ENCODE measurements around the gene FADD.

Gene FADD

DNA sequence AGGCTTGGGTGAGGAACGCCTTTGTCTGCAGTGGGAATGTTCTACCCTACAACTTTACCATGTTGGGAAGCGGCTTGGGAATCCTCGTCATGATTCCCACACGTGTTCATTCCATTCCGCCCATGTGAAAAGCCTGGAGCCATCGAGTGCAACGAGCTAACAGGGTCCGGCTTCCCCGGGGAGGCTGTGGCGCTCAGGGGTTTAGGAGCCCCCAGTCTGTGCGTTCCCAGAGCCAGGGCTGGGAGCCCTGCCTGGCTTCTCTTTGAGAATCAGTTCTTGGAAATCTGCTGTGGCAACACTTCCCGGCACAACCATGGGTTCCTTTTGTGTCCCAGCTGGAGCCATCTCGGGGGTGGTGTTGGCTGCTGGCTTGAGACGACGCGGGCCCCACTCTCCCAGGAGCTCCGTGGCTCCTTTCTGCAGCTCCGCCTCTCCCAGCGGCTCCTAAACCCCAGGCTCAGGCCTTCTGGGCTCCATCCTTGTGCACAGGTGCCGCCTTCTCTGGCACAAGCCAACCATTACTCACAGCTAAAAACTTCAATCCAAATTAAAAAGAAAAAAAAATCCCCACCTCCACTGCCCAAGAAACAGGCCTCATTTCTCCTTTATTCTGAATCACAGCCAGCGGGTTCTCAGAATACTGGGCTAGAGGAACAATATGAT, 48.7 kb downstream of the FADD start:
- TF ChIP-seq, protein P1, sequence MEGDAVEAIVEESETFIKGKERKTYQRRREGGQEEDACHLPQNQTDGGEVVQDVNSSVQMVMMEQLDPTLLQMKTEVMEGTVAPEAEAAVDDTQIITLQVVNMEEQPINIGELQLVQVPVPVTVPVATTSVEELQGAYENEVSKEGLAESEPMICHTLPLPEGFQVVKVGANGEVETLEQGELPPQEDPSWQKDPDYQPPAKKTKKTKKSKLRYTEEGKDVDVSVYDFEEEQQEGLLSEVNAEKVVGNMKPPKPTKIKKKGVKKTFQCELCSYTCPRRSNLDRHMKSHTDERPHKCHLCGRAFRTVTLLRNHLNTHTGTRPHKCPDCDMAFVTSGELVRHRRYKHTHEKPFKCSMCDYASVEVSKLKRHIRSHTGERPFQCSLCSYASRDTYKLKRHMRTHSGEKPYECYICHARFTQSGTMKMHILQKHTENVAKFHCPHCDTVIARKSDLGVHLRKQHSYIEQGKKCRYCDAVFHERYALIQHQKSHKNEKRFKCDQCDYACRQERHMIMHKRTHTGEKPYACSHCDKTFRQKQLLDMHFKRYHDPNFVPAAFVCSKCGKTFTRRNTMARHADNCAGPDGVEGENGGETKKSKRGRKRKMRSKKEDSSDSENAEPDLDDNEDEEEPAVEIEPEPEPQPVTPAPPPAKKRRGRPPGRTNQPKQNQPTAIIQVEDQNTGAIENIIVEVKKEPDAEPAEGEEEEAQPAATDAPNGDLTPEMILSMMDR (IDR thresholded peaks at IDR 0.05; ENCODE audit: low read depth, low read length) = no peak
- no peak overlapping the region for H3K4me3 ChIP-seq (ENCODE audit: low read depth, low read length)

GRCh38 chr11:70252844-70253243, 49.7 kb downstream of the FADD start:
- TF ChIP-seq, protein P1 (IDR thresholded peaks at IDR 0.05; ENCODE audit: low read depth, low read length) = no peak
- H3K4me3 ChIP-seq (ENCODE audit: low read depth, low read length) = no peak overlapping the region

GRCh38 chr11:70255477-70256116, 52.5 kb downstream of the FADD start:
- TF ChIP-seq, protein P1 (IDR thresholded peaks at IDR 0.05; ENCODE audit: low read depth, low read length) = no peak

More at GRCh38 chr11:70255477-70256116, 52.5 kb downstream of the FADD start:
- H3K4me3 ChIP-seq (ENCODE audit: low read depth, low read length) = no peak overlapping the region

All from WI38 (cell line).